Fibroblast of villous mesenchyme (primary cell): ENCODE data around the gene NCBP1. TPM values are rescaled to one million over a fixed set of nuclear protein-coding genes. Genes with fewer than 3 reads are reported as not detected.

Experiments
- DNase-seq: peaks from one replicate; pipeline ENCODE4 v3.0.0-alpha.2; 2010; ENCODE audit warnings: low read depth
- H3K4me3 ChIP-seq: 2 replicates; pipeline ENCODE4 v1.5.1; 2011; ENCODE audit warnings: low read depth, mild to moderate bottlenecking, low read length
- total RNA-seq: library from RNA; depleted of rRNA; stranded (reverse); fragments of >200 nt; gene quantifications from 2 replicates; pipeline ENCODE4 v1.2.3, GENCODE V29; 2012
- TF ChIP-seq, protein P1 (sequence below): IDR thresholded peaks from 2 replicates; pipeline ENCODE4 v1.5.1; 2012; ENCODE audit warnings: low read depth, mild to moderate bottlenecking, low read length; ENCODE audit not compliant: insufficient read depth

NCBP1 gene
- total RNA-seq, 1 donor: 60.9 TPM

DNA sequence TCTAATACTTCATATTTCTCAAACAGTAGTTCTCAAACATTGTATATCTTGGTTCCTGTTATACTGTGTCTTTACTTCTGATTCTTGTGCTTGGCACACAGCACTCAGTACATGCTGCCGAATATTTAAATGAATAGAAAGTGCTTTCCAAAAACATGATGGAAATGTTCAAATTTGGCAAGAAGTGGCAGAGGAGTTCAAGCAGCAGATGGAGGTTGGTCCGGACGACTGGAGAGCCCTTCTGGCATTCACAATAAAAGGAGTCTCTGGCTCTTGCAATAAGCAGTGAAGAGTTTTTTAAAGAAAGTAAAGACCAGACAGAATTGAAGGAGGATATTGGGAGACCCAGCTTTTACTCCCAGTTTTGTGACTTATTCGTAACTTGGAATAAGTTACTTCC, 36.7 kb upstream of the NCBP1 start:
- TF ChIP-seq, protein P1, sequence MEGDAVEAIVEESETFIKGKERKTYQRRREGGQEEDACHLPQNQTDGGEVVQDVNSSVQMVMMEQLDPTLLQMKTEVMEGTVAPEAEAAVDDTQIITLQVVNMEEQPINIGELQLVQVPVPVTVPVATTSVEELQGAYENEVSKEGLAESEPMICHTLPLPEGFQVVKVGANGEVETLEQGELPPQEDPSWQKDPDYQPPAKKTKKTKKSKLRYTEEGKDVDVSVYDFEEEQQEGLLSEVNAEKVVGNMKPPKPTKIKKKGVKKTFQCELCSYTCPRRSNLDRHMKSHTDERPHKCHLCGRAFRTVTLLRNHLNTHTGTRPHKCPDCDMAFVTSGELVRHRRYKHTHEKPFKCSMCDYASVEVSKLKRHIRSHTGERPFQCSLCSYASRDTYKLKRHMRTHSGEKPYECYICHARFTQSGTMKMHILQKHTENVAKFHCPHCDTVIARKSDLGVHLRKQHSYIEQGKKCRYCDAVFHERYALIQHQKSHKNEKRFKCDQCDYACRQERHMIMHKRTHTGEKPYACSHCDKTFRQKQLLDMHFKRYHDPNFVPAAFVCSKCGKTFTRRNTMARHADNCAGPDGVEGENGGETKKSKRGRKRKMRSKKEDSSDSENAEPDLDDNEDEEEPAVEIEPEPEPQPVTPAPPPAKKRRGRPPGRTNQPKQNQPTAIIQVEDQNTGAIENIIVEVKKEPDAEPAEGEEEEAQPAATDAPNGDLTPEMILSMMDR: no peak
- no peak overlapping the region for H3K4me3 ChIP-seq
- no peak for DNase-seq

DNA sequence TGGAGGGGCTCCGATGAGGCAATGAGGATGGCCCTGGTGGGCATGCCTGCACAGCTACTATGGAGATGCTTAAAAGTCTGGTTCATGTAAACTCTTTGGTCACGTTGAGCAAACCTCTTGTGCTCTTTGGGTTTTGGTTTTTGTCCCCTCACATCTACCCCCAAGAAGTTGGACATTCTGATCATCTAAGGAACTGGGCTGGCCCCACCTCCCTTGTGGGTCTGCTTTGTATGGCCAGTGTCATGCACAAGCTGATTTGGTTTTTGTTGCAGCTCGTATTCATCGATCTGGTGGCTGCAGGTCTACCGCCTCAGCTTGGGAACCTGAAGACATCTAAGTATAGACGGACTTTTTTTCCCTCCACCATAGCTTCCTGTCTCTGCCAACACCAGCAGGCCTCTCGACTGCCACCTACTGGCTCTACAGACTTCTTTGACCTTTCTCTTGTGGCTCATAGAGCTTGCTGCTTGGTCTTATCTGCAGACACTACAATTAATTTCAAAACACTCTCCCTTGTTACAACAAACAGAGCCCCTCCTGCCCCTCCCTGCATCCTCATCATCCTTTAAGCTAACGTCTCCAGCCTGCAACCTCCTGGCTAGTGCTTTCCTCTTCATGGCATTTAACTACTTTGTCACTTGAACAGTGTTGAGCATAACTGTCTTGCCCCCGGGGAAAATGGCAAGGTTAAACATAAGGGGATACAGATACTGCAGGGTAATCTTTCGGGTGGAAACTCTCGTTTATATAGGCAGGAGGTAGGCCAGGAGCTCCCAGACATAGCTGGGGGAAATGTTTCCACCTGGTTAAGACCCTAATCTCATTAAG, 34.9 kb upstream of the NCBP1 start:
- peak; percentile 84 for DNase-seq
- no peak overlapping the region for H3K4me3 ChIP-seq
- TF ChIP-seq, protein P1: peak; percentile 91

DNA sequence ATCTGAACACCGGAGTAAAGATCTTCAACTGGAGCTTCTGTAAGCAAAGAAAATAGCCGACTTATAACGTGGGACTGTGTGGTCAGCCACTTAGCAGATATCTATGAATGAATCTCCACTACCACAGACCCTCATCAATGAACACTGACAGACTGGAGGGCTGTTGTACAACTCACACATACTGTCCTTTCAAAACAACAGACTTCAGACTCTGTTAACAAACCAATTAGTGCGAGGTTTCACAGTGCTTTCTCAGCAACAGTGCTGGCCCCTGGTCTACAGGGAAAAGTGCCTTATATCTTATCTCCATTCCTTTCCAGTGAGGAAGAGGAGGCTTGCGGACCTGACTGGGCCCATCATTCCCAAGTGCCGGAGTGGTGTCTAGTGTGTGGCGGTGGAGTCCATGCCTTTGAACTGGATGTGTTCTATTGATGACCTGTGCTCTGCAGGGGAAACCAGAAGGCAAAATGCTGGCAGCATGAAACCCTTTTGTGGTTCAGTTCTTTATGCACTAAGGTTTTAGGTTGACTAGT, 34.2 kb upstream of the NCBP1 start:
- TF ChIP-seq, protein P1: no peak
- H3K4me3 ChIP-seq: no peak overlapping the region
- DNase-seq: no peak

DNA sequence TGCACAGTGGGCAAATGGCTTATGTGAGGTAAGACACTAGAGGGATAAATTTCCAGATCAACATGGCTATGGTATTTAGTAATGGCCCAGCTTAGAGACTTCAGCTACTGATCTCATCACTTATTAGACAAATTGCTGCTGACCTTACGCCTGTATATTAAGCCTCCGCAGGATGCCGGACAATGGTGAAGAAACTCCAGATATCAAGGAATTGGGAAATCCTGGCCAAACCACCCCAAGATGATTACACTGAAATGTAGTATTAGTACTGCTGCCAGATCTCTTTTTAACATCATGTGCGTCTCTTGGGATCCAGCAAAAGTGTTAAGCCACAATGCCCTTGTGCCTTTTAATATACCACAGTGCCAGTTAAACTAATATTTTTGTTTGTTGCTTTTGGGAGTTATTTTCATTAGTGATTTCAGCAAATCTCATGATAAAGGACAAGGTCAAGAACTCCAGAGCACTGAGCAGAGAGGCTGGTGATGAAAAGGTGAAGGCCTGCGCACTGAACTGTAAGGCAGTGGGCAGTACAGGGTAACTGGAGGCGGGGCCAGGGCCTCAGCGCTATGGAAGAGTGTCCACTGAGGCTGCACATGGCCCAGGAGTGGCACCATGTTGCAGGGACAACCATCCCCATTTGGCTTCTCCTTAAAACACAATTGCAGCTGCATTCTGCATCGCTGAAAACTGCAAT, 32.9 kb upstream of the NCBP1 start:
- TF ChIP-seq, protein P1: no peak
- no peak for DNase-seq
- no peak overlapping the region for H3K4me3 ChIP-seq

DNA sequence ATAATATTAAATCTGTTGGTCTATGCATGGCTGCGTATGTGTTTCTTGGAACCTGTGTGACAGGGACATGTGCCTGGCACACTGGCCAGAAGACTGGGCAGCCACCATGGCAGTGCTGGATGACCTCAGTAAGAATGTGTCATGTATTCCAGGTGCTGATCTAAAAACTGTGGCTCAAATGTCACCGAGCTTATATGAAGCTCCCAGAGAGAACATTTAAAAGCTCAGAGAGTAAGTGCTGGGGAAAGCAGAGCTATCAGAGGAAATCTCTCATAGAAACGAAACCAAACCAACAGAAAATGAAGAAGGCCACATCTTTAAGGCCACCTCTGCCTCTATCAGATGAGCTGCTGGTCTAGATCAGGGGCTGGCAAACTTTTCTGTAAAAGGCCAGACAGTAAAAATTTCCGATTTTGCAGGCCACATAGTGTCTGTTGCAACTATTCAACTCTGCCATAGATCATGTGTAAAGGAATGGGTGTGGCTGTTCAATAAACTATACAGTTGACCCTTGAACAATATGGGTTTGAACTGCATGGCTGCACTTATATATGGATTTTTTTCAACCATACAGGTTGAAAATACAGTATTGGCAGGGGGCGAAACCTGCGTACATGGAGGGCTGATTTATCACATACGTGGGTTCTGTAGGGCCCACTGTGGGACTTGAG, 32.3 kb upstream of the NCBP1 start:
- H3K4me3 ChIP-seq: no peak overlapping the region
- TF ChIP-seq, protein P1: no peak
- no peak for DNase-seq

DNA sequence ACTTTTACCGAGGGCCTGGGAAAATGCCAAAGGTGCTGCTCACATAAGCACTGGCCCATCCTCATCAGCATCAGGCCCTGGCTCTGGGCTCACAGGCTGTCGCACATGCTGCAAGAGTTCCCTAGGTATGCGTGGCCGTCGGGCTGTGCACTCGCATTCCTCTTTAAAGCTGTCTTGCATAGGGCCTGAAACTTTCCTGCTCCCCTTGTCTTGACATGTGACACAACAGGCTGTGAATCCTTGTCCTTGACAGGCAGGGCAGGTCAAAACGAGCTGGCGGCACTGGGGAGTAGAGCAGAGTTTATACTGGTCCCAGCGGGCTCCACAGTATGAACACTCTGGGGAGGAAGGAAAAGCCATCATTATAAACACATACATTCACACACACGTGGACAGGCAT, 31.2 kb upstream of the NCBP1 start:
- H3K4me3 ChIP-seq: no peak overlapping the region
- no peak for DNase-seq
- TF ChIP-seq, protein P1: no peak
